PFSK-1 (cell line): Measurements from ENCODE around the gene SLIT3.

Experiments used
- POLR2AphosphoS5 ChIP-seq: IDR thresholded peaks from 2 replicates; pipeline ENCODE4 v1.6.1; 2012; ENCODE audit warnings: low read depth, mild to moderate bottlenecking, control low read depth, low read length, moderate library complexity
- REST ChIP-seq, 2 experiments: IDR thresholded peaks; 2 replicates each; pipeline versions ENCODE4 v1.6.1 to v1.8.0; 2011 to 2012; ENCODE audit warnings: low read depth in 2 of 2, low read length in 2 of 2, control low read depth in 1 of 2, inconsistent platforms in 1 of 2, mild to moderate bottlenecking in 1 of 2, moderate library complexity in 1 of 2; ENCODE audit not compliant: insufficient read depth in 1 of 2

DNA sequence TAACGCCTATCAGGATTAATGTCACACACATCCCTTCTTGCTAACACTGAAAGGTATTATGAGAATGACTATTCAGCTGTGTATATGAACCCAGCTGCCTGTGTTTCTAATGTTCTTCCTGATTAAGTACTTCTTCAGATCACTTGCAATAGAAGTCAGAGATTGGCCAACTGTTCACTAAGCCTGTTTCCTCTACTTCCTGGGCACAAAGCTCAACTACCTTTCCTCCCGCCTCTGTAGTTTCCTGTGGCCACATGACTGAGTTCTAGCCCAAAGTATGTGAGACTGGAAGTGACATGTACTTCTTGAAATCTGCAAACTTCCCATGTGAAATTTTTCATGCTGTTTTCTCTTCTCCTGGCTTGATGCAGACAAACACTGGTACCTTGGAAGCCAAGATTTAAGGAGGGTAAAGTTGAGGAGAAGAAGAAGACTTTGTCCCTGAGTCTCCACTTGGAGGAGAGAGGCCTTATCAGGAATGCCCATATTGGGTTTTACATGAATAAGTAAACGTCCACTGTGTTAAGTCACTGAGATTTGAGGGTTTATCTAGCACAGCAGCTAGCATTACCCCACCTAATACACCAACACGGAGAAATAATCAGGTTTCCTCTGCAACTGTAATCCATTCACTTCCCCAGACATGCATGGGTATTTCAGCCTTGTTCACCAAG, 58.6 kb downstream of the SLIT3 start:
- TF ChIP-seq POLR2AphosphoS5 (no peak), REST (IDR thresholded peaks at IDR 0.05; ENCODE audit: insufficient read depth in 1 of 2, low read depth in 2 of 2, low read length in 2 of 2) (no peak)
